Immature natural killer cell (primary cell): Measurements from ENCODE around the gene ZBTB11. TPM values are rescaled to one million over a fixed set of nuclear protein-coding genes. Genes with fewer than 3 reads are reported as not detected.
A peak's percentile ranks its signal among the peaks of the same experiment; 100 is the strongest.
"Not testable (repeated sequence)": the region's sequence is repeated elsewhere in the genome, so short reads cannot be mapped to it uniquely, and the experiment has no call there.

Experiments used
- DNase-seq, 3 donors: peaks; one replicate each; pipeline ENCODE4 v3.0.0; 2022; ENCODE audit warnings: mixed read lengths in 1 of 3
- H3K27ac Mint-ChIP-seq, 6 donors: one replicate each; pipeline ENCODE4 v1.8.0; 2020; ENCODE audit warnings: mixed read lengths in 6 of 6, mild to moderate bottlenecking in 5 of 6, inconsistent platforms in 4 of 6, moderate library complexity in 3 of 6
- H3K27me3 Mint-ChIP-seq, 3 donors: one replicate each; pipeline ENCODE4 v1.8.0; 2020 to 2021; ENCODE audit warnings: low read depth in 3 of 3, mild to moderate bottlenecking in 3 of 3, mixed read lengths in 3 of 3, moderate library complexity in 3 of 3, inconsistent platforms in 1 of 3
- H3K36me3 Mint-ChIP-seq, 3 donors: one replicate each; pipeline ENCODE4 v1.8.0; 2020; ENCODE audit warnings: mixed read lengths in 3 of 3, inconsistent platforms in 2 of 3, mild to moderate bottlenecking in 2 of 3
- H3K4me1 Mint-ChIP-seq, 2 donors: one replicate each; pipeline ENCODE4 v1.8.0; 2020; ENCODE audit warnings: inconsistent platforms in 2 of 2, mild to moderate bottlenecking in 2 of 2, mixed read lengths in 2 of 2, moderate library complexity in 1 of 2
- H3K4me3 Mint-ChIP-seq, 5 donors: one replicate each; pipeline ENCODE4 v1.8.0; 2020; ENCODE audit warnings: mild to moderate bottlenecking in 5 of 5, mixed read lengths in 5 of 5, inconsistent platforms in 3 of 5, moderate library complexity in 3 of 5
- H3K9me3 Mint-ChIP-seq, 6 donors: one replicate each; pipeline ENCODE4 v1.8.0; 2020; ENCODE audit warnings: mild to moderate bottlenecking in 6 of 6, mixed read lengths in 6 of 6, inconsistent platforms in 4 of 6, moderate library complexity in 3 of 6
- polyA plus RNA-seq, 3 donors: library from polyadenylated mRNA; unstranded; fragments of 300-500 nt; fragmentation: Illumina TruSeq; gene quantifications; one replicate each; pipeline ENCODE4 v1.2.3, GENCODE V29; 2021

ZBTB11 gene
- polyA plus RNA-seq, 3 donors from 2014 or later: 6.4 to 19.2 (median 12.5) TPM

DNA sequence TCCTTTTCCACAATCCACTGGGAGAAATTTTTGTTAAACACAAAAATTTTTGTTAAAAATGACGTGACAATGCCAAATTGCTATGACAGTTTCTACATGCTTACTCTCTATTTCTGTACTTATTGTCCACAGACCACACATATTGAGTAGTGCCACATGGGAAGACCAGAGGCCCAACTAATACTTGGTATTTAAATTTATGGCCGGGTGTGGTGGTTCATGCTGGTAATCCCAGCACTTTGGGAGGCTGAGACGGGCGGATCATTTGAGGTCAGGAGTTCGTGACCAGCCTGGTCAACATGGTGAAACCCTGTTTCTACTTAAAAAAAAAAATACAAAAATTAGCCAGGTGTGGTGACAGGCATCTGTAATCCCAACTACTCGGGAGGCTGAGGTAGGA, 20.3 kb downstream of the ZBTB11 start:
- H3K27ac Mint-ChIP-seq: peak overlapping the region in 1 of 6 donors; percentile 73
- peaks cover 0 to 3% (median 0%) of the 10 kb centered on the region in 3 donors for H3K27me3 Mint-ChIP-seq
- peaks cover 23 to 65% (median 51%) of the 10 kb centered on the region in 3 donors for H3K36me3 Mint-ChIP-seq
- no peaks in the 10 kb centered on the region for H3K4me1 Mint-ChIP-seq
- DNase-seq: no peak
- H3K4me3 Mint-ChIP-seq: no peak overlapping the region
- no peaks in the 10 kb centered on the region for H3K9me3 Mint-ChIP-seq

GRCh38 chr3:101646726-101647125, 30.2 kb downstream of the ZBTB11 start:
- no peak overlapping the region for H3K27ac Mint-ChIP-seq
- H3K36me3 Mint-ChIP-seq: peaks cover 6 to 25% (median 18%) of the 10 kb centered on the region in 3 donors
- H3K9me3 Mint-ChIP-seq: no peaks in the 10 kb centered on the region
- no peak overlapping the region for H3K4me3 Mint-ChIP-seq
- H3K4me1 Mint-ChIP-seq: peaks cover 27 to 41% of the 10 kb centered on the region in 2 donors
- no peak for DNase-seq
- H3K27me3 Mint-ChIP-seq: peaks cover 0 to 3% (median 2%) of the 10 kb centered on the region in 3 donors

GRCh38 chr3:101643861-101644613, 32.9 kb downstream of the ZBTB11 start:
- peaks cover 0 to 3% (median 2%) of the 10 kb centered on the region in 3 donors for H3K27me3 Mint-ChIP-seq
- DNase-seq: peak; percentile 73 to 81 (median 79)
- peaks cover 29 to 41% of the 10 kb centered on the region in 2 donors for H3K4me1 Mint-ChIP-seq

DNA sequence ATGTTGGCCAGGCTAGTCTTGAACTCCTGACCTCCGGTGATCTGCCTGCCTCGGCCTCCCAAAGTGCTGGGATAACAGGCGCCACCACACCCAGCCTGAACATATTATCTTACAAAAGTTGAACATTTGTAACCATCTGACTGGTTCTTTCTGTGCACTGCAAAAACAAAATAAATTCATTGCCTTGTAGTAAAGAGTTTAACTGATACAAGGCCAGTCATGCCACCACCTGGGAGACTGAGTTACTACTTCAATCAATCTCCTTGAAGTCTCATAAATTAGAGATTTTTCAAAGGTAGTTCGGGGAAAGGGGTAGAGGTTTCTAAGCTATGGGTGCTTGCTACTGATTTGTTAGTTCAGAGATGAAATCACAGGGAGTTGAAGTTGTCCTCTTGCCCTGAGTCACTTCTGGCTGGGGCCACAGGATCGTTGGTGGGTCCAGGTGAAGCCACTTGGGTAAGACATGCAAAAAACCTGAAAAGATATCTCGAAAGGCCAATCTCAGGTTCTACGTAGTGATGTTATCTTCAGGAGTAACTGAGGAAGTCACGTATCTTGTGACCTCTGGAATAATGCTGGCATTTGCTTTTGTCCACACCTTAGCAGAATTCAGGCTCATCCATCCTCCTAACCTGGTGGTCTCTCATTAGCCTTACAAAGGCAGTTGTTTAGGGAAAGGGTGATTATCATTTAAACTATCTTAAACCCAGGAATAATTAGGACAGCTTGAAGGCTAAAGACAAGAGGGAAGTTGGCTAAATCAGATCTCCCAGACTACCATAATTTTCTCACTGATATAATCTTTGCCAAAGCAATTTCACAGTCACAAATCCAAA, 33.7 kb downstream of the ZBTB11 start:
- no peaks in the 10 kb centered on the region for H3K9me3 Mint-ChIP-seq
- peaks cover 29 to 41% of the 10 kb centered on the region in 2 donors for H3K4me1 Mint-ChIP-seq
- no peak for DNase-seq
- H3K36me3 Mint-ChIP-seq: peaks cover 3 to 4% (median 3%) of the 10 kb centered on the region in 3 donors
- H3K27me3 Mint-ChIP-seq: peaks cover 0 to 3% (median 2%) of the 10 kb centered on the region in 3 donors
- peak overlapping the region; percentile 81 to 91 (median 90) for H3K27ac Mint-ChIP-seq
- H3K4me3 Mint-ChIP-seq: peak overlapping the region; percentile 3 to 78 (median 63)

More at GRCh38 chr3:101643861-101644613, 32.9 kb downstream of the ZBTB11 start:
- Mint-ChIP-seq H3K36me3 (peaks cover 4 to 11% (median 6%) of the 10 kb centered on the region in 3 donors), H3K9me3 (no peaks in the 10 kb centered on the region), H3K4me3 (peak overlapping the region; percentile 30 to 78 (median 63)), H3K27ac (peak overlapping the region; percentile 81 to 91 (median 90))

DNA sequence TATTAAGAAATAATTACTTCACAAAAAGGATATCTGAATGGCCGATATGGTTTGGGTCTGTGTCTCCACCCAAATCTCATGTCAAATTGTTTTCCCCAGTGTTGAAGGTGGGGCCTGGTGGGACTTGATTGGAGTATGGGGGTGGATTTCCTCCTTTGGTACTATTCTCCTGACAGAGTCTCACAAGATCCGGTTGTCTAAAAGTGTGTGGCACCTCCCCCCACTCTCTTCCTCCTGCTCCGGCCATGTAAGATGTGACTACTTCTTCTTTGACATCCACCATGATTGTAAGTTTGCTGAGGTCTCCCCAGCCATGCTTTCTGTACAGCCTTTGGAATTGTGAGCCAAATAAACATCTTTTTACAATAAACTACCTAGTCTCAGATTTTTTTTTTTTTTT, 34.5 kb downstream of the ZBTB11 start:
- H3K27ac Mint-ChIP-seq: peak overlapping the region in 2 of 6 donors; percentile 29 to 82
- H3K36me3 Mint-ChIP-seq: peaks cover 3 to 4% (median 3%) of the 10 kb centered on the region in 3 donors
- no peak for DNase-seq
- no peaks in the 10 kb centered on the region for H3K9me3 Mint-ChIP-seq
- peaks cover 0 to 2% (median 1%) of the 10 kb centered on the region in 3 donors for H3K27me3 Mint-ChIP-seq
- H3K4me1 Mint-ChIP-seq: peaks cover 29 to 41% of the 10 kb centered on the region in 2 donors
- H3K4me3 Mint-ChIP-seq: no peak overlapping the region

DNA sequence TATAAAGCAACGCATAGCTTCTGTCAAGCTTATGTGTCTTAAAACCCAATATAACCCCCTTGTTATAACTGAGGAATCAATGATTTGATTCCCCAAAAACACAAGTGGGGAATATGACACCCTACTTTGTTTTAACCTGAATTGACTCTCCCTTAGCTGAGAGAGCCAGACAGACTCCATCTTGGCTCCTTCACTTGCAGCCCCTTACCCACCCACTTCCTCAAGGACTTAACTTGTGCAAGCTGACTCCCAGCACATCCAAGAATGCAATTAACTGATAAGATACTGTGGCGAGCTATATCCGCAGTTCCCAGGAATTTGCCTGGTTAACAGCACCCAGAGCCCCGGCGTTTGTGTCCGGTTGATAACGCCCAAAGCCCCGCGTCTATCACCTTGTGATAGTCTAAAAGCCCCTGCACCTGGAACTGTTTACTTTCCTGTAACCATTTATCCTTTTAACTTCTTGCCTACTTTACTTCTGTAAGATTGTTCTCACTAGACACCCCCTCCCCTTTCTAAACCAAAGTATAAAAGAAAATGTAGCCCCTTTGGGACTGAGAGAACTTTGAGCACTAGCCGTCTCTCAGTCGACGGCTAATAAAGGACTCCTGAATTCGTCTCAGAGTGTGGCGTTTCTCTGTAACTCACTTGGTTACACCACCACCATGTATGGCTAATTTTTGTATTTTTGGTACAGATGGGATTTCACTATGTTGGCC, 35.4 kb downstream of the ZBTB11 start:
- not testable (repeated sequence) for H3K27me3 Mint-ChIP-seq, H3K4me3 Mint-ChIP-seq, DNase-seq, H3K36me3 Mint-ChIP-seq, H3K9me3 Mint-ChIP-seq
- H3K4me1 Mint-ChIP-seq: peaks cover 29 to 41% of the 10 kb centered on the region in 2 donors
- peak overlapping the region in 2 of 6 donors; percentile 28 to 82 for H3K27ac Mint-ChIP-seq

GRCh38 chr3:101640256-101640655, 36.7 kb downstream of the ZBTB11 start:
- Mint-ChIP-seq H3K27ac (no peak overlapping the region), H3K36me3 (peaks cover 0 to 4% (median 0%) of the 10 kb centered on the region in 3 donors), H3K9me3 (no peaks in the 10 kb centered on the region), H3K27me3 (peaks cover 0 to 2% (median 0%) of the 10 kb centered on the region in 3 donors), H3K4me1 (peaks cover 32 to 40% of the 10 kb centered on the region in 2 donors), H3K4me3 (no peak overlapping the region)
- DNase-seq: no peak

DNA sequence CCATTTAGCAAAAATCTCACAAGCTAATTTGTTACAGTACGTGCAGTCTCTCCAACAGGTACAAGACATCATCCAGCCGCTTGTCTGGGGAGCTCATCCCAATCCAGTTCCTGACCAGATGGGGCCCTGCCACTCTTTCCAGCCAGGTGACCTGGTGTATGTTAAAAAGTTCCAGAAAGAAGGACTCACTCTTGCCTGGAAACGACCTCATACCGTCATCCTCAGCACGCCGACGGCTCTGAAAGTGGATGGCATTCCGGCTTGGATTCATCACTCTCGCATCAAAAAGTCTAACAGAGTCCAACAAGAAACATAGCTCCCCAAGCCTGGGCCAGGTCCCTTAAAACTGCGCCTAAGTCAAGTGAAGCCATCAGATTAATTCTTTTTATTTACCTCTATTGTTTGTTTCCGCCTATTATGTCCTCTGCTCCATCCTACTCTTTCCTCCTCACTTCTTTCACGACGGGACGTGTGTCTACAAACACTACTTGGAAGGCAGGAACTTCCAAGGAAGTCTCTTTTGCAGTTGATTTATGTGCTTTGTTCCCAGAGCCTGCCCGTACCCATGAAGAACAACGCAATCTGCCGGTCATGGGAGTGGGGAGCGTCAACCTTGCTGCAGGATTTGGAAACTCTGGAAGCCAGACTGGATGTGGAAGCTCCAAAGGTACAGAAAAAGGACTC, 37.5 kb downstream of the ZBTB11 start:
- Mint-ChIP-seq H3K4me1 (peaks cover 26 to 32% of the 10 kb centered on the region in 2 donors), H3K4me3 (no peak overlapping the region), H3K36me3 (peaks cover 0 to 4% (median 0%) of the 10 kb centered on the region in 3 donors), H3K27ac (no peak overlapping the region), H3K9me3 (no peaks in the 10 kb centered on the region), H3K27me3 (peaks cover 0 to 2% (median 0%) of the 10 kb centered on the region in 3 donors)
- DNase-seq: no peak

- no peak for DNase-seq
- H3K36me3 Mint-ChIP-seq: peaks cover 0 to 4% (median 0%) of the 10 kb centered on the region in 3 donors
- no peak overlapping the region for H3K4me3 Mint-ChIP-seq
- H3K27ac Mint-ChIP-seq: peak overlapping the region in 1 of 6 donors; percentile 62
- H3K4me1 Mint-ChIP-seq: peaks cover 14 to 21% of the 10 kb centered on the region in 2 donors
- H3K9me3 Mint-ChIP-seq: no peaks in the 10 kb centered on the region
- no peaks in the 10 kb centered on the region for H3K27me3 Mint-ChIP-seq
Observed at GRCh38 chr3:101638261-101638745, 38.6 kb downstream of the ZBTB11 start.

DNA sequence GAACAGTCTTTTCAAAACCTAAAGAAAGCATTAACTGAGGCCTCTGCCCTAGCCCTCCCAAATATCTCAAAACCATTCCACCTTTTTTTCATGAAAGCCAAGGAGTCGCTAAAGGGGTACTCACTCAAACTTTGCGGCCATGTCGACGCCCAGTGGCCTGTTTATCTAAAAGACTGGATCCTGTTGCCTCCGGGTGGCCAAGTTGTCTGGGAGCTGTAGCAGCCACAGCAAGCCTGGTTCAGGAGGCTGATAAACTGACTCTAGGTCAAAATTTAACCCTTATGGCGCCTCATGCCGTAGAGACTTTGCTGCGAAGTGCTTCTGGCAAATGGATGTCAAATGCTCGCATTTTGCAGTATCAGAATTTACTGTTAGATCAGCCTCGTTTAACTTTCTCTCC, 39.5 kb downstream of the ZBTB11 start:
- peak overlapping the region in 1 of 6 donors; percentile 62 for H3K27ac Mint-ChIP-seq
- no peak for DNase-seq
- no peaks in the 10 kb centered on the region for H3K27me3 Mint-ChIP-seq
- H3K36me3 Mint-ChIP-seq: peaks cover 0 to 4% (median 0%) of the 10 kb centered on the region in 3 donors
- peaks cover 8 to 12% of the 10 kb centered on the region in 2 donors for H3K4me1 Mint-ChIP-seq
- no peak overlapping the region for H3K4me3 Mint-ChIP-seq
- no peaks in the 10 kb centered on the region for H3K9me3 Mint-ChIP-seq

GRCh38 chr3:101635954-101636798, 40.8 kb downstream of the ZBTB11 start:
- Mint-ChIP-seq H3K27ac (peak overlapping the region in 4 of 6 donors; percentile 3 to 67 (median 28)), H3K4me3 (no peak overlapping the region), H3K36me3 (peaks cover 0 to 4% (median 0%) of the 10 kb centered on the region in 3 donors), H3K27me3 (no peaks in the 10 kb centered on the region), H3K4me1 (peaks cover 3 to 6% of the 10 kb centered on the region in 2 donors), H3K9me3 (no peaks in the 10 kb centered on the region)
- peak; percentile 57 to 64 (median 60) for DNase-seq

- Mint-ChIP-seq H3K27ac (no peak overlapping the region), H3K36me3 (peaks cover 0 to 4% (median 0%) of the 10 kb centered on the region in 3 donors), H3K9me3 (no peaks in the 10 kb centered on the region), H3K27me3 (no peaks in the 10 kb centered on the region), H3K4me3 (no peak overlapping the region), H3K4me1 (peaks cover 3 to 6% of the 10 kb centered on the region in 2 donors)
- no peak for DNase-seq
Observed at GRCh38 chr3:101635345-101635744, 41.6 kb downstream of the ZBTB11 start.
